ENCODE results near the gene TNIK.

DNA sequence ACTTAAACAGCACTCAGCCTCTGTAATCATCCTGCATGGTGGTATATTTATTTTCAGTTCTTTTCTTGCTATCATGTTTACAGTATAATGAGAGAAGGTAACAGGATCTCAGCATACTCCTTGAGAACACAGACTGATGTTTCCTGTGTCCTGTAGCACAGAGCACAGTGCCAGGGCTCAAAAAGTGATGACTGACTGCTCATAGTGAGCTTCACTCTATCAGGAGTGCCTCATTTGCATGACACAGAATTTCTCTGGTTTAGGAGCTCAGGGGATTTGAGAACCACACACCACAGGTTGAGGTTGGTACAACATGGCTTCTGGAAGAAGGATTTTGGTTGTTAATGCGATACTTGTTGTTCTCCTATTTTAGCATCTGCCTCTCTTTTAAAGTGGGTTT, 365.1 kb downstream of the TNIK start:
- TF ChIP-seq, protein P1, sequence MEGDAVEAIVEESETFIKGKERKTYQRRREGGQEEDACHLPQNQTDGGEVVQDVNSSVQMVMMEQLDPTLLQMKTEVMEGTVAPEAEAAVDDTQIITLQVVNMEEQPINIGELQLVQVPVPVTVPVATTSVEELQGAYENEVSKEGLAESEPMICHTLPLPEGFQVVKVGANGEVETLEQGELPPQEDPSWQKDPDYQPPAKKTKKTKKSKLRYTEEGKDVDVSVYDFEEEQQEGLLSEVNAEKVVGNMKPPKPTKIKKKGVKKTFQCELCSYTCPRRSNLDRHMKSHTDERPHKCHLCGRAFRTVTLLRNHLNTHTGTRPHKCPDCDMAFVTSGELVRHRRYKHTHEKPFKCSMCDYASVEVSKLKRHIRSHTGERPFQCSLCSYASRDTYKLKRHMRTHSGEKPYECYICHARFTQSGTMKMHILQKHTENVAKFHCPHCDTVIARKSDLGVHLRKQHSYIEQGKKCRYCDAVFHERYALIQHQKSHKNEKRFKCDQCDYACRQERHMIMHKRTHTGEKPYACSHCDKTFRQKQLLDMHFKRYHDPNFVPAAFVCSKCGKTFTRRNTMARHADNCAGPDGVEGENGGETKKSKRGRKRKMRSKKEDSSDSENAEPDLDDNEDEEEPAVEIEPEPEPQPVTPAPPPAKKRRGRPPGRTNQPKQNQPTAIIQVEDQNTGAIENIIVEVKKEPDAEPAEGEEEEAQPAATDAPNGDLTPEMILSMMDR (IDR thresholded peaks at IDR 0.05), result no peak
- TF ChIP-seq POLR2A (IDR thresholded peaks at IDR 0.05) (no peak), POLR2AphosphoS5 (IDR thresholded peaks at IDR 0.05) (no peak)

All from upper lobe of left lung (tissue), 4 donors.